Stimulated activated CD8-positive, alpha-beta memory T cell treated with anti-CD3 and anti-CD28 coated beads, Interleukin-15, amount 100 ng/mL, for 4 hours (primary cell): ENCODE measurements around the gene RGPD3.
"Not testable (repeated sequence)": the region's sequence is repeated elsewhere in the genome, so short reads cannot be mapped to it uniquely, and the experiment has no call there.

Experiments used
- DNase-seq, 2 donors: peaks; one replicate each; pipeline ENCODE4 v3.0.0-alpha.2; 2020; ENCODE audit warnings: low read depth in 2 of 2

The RGPD3 gene

GRCh38 chr2:106468107-106468506 lies at the start of gene RGPD3:
Gene RGPD3 (minus strand): TSS chr2:106468413. CDS start chr2:106468288, 125 bp downstream.
- DNase-seq = not testable (repeated sequence)

GRCh38 chr2:106517329-106517728 lies 49.1 kb upstream of the RGPD3 start:
- DNase-seq = no peak

- no peak for DNase-seq
Measured at GRCh38 chr2:106516864-106517263, 48.7 kb upstream of the RGPD3 start.

- DNase-seq = no peak
Measured at GRCh38 chr2:106516436-106516835, 48.2 kb upstream of the RGPD3 start.

- DNase-seq = not testable (repeated sequence)
Measured at GRCh38 chr2:106514827-106515226, 46.6 kb upstream of the RGPD3 start.

- DNase-seq = not testable (repeated sequence)
Measured at GRCh38 chr2:106513391-106513790, 45.2 kb upstream of the RGPD3 start.

GRCh38 chr2:106511934-106512333 lies 43.7 kb upstream of the RGPD3 start:
- DNase-seq = not testable (repeated sequence)

GRCh38 chr2:106511476-106511901 lies 43.3 kb upstream of the RGPD3 start:
- peak; percentile 18 to 40 for DNase-seq

- not testable (repeated sequence) for DNase-seq
Measured at GRCh38 chr2:106510791-106511190, 42.6 kb upstream of the RGPD3 start.

GRCh38 chr2:106509374-106509770 lies 41.2 kb upstream of the RGPD3 start:
- not testable (repeated sequence) for DNase-seq

- not testable (repeated sequence) for DNase-seq
Measured at GRCh38 chr2:106508660-106509373, 40.6 kb upstream of the RGPD3 start.

GRCh38 chr2:106506002-106506687 lies 37.9 kb upstream of the RGPD3 start:
- not testable (repeated sequence) for DNase-seq

GRCh38 chr2:106504787-106505186 lies 36.6 kb upstream of the RGPD3 start:
- DNase-seq = not testable (repeated sequence)

GRCh38 chr2:106504192-106504591 lies 36.0 kb upstream of the RGPD3 start:
- DNase-seq = not testable (repeated sequence)

- DNase-seq = not testable (repeated sequence)
Measured at GRCh38 chr2:106502351-106502750, 34.1 kb upstream of the RGPD3 start.

GRCh38 chr2:106500350-106500749 lies 32.1 kb upstream of the RGPD3 start:
- not testable (repeated sequence) for DNase-seq

- DNase-seq = not testable (repeated sequence)
Measured at GRCh38 chr2:106498549-106498948, 30.3 kb upstream of the RGPD3 start.

GRCh38 chr2:106492913-106493312 lies 24.7 kb upstream of the RGPD3 start:
- not testable (repeated sequence) for DNase-seq

GRCh38 chr2:106492399-106492798 lies 24.2 kb upstream of the RGPD3 start:
- not testable (repeated sequence) for DNase-seq

- not testable (repeated sequence) for DNase-seq
Measured at GRCh38 chr2:106489701-106490100, 21.5 kb upstream of the RGPD3 start.

- DNase-seq = not testable (repeated sequence)
Measured at GRCh38 chr2:106487386-106488191, 19.4 kb upstream of the RGPD3 start.
